ENCODE measurements around the gene PRKD1.

DNA sequence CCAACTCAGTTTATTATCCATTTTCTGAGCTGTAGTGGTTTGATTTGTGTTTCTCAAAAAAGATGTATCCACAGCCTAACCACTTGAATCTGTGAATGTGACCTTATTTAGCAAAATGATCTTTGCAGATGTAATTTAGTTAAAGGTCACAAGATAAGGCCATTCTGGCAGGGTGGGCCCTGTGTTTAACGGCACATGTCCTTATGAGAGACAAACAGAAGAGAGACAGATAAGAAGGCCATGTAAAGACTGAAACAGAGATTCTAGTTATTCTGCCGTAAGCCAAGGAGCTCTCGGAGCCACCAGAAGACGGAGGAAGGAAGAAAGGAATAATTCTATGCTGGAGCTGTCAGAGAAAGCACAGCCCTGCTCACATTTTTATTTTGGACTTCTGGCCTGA is 374.2 kb downstream of the PRKD1 start:
- TF ChIP-seq, protein P1, sequence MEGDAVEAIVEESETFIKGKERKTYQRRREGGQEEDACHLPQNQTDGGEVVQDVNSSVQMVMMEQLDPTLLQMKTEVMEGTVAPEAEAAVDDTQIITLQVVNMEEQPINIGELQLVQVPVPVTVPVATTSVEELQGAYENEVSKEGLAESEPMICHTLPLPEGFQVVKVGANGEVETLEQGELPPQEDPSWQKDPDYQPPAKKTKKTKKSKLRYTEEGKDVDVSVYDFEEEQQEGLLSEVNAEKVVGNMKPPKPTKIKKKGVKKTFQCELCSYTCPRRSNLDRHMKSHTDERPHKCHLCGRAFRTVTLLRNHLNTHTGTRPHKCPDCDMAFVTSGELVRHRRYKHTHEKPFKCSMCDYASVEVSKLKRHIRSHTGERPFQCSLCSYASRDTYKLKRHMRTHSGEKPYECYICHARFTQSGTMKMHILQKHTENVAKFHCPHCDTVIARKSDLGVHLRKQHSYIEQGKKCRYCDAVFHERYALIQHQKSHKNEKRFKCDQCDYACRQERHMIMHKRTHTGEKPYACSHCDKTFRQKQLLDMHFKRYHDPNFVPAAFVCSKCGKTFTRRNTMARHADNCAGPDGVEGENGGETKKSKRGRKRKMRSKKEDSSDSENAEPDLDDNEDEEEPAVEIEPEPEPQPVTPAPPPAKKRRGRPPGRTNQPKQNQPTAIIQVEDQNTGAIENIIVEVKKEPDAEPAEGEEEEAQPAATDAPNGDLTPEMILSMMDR (IDR thresholded peaks at IDR 0.05; ENCODE audit: borderline replicate concordance, extremely low read depth, low read length, poor library complexity, severe bottlenecking) = no peak
- TF ChIP-seq EZH2 (IDR thresholded peaks at IDR 0.05; ENCODE audit: borderline replicate concordance, low read depth, low read length, severe bottlenecking) = no peak

Data from DND-41 (cell line).